HepG2 (cell line): ENCODE results near the gene GHRH. TPM values are rescaled to one million over a fixed set of nuclear protein-coding genes. Genes with fewer than 3 reads are reported as not detected.

Source experiments
- ETV5 ChIP-seq: IDR thresholded peaks from 2 replicates; pipeline ENCODE4 v1.6.1; 2018; ENCODE audit warnings: missing biosample characterization, missing genetic modification reagents, inconsistent platforms, borderline replicate concordance
- GATAD2A ChIP-seq: IDR thresholded peaks from 2 replicates; pipeline ENCODE4 v1.6.1; 2016
- HNF4A ChIP-seq: sonication (generic); formaldehyde crosslinking; IDR thresholded peaks from 2 replicates; pipeline ENCODE4 v1.4.0; 2020; ENCODE audit warnings: missing genetic modification reagents
- HOXA9 ChIP-seq: sonication (generic); formaldehyde crosslinking; IDR thresholded peaks from 2 replicates; pipeline ENCODE4 v1.8.1; 2022; ENCODE audit warnings: missing genetic modification reagents, mild to moderate bottlenecking, moderate library complexity, borderline replicate concordance
- MAX ChIP-seq: IDR thresholded peaks from 2 replicates; pipeline ENCODE4 v1.6.1; 2012; ENCODE audit warnings: inconsistent platforms
- ZNF263 ChIP-seq: sonication (generic); formaldehyde crosslinking; IDR thresholded peaks from 2 replicates; pipeline ENCODE4 v1.4.0; 2020; ENCODE audit warnings: missing genetic modification reagents
- ZNF687 ChIP-seq: sonication (generic); formaldehyde crosslinking; IDR thresholded peaks from 2 replicates; pipeline ENCODE4 v1.5.1; 2020; ENCODE audit warnings: mild to moderate bottlenecking, missing genetic modification reagents, moderate library complexity
- ZNF724P ChIP-seq: sonication (generic); formaldehyde crosslinking; IDR thresholded peaks from 2 replicates; pipeline ENCODE4 v1.8.0; 2022; ENCODE audit warnings: missing genetic modification reagents, borderline replicate concordance
- polyA plus RNA-seq, 8 experiments: library from polyadenylated mRNA; depleted of rRNA in 3 of 8; stranded (reverse) in 7 of 8; unstranded in 1 of 8; fragments of >200 nt; fragmentation: Illumina TruSeq in 4 of 8; extraction: Trizol in 4 of 8; gene quantifications; 2 replicates each; pipeline versions ENCODE4 v1.2.1 to v1.2.3, GENCODE V29; 2011 to 2016; ENCODE audit warnings: low read depth in 4 of 8, missing spikeins in 1 of 8, mixed read lengths in 1 of 8; ENCODE audit not compliant: insufficient read depth in 1 of 8
- total RNA-seq, 5 experiments: library from RNA; depleted of rRNA; stranded (reverse); fragments of >200 nt; fragmentation: Illumina TruSeq; extraction: Trizol; gene quantifications; 2 replicates each; pipeline ENCODE4 v1.2.3, GENCODE V29; 2016; ENCODE audit warnings: low read depth in 1 of 5

Gene GHRH
- total and polyA plus RNA-seq, 2 of the 13 experiments (the other 11 are each of a cell fraction or from before 2014, with no cell fraction given): not detected

- no peak for TF ChIP-seq ZNF724P (CRISPR knock-in tag)
- TF ChIP-seq HOXA9: 0 out of 2 replicates have a peak, but pooled peaks have one; percentile 59
- peak; percentile 23; the same call in 1 of the 2 replicates for TF ChIP-seq GATAD2A (CRISPR knock-in tag)
- peak; percentile 34; the same call in 1 of the 2 replicates for TF ChIP-seq HNF4A (CRISPR knock-in tag)
- TF ChIP-seq ETV5: peak; percentile 25; the same call in 1 of the 2 replicates
- 0 out of 2 replicates have a peak, but pooled peaks have one; percentile 34 for TF ChIP-seq ZNF687 (CRISPR knock-in tag)
- peak; percentile 80 for TF ChIP-seq ZNF263
- TF ChIP-seq MAX: 0 out of 2 replicates have a peak, but pooled peaks have one; percentile 25
Observed at GRCh38 chr20:37308086-37309050, 46.8 kb upstream of the GHRH start (continued).
